HK-2 (cell line): ENCODE results near the gene S100P.
"Not testable (repeated sequence)": the region's sequence is repeated elsewhere in the genome, so short reads cannot be mapped to it uniquely, and the experiment has no call there.

Experiments used
- DNase-seq: peaks from one replicate; pipeline ENCODE4 v3.0.0-alpha.2; 2018; ENCODE audit not compliant: unreplicated experiment

The S100P gene

GRCh38 chr4:6693231-6694176, at the start of gene S100P:
S100P (plus strand) TSS chr4:6693878; CDS start chr4:6693933, 55 bp downstream.
- no peak for DNase-seq

- DNase-seq: no peak
Measured at GRCh38 chr4:6644792-6645530, 48.7 kb upstream of the S100P start.

GRCh38 chr4:6647169-6647568, 46.5 kb upstream of the S100P start:
- DNase-seq: no peak

GRCh38 chr4:6647582-6648230, 46.0 kb upstream of the S100P start:
- no peak for DNase-seq

GRCh38 chr4:6649216-6649615, 44.5 kb upstream of the S100P start:
- DNase-seq: no peak

- not testable (repeated sequence) for DNase-seq
Measured at GRCh38 chr4:6654211-6654610, 39.5 kb upstream of the S100P start.

- not testable (repeated sequence) for DNase-seq
Measured at GRCh38 chr4:6655291-6655690, 38.4 kb upstream of the S100P start.

- DNase-seq: no peak
Measured at GRCh38 chr4:6655924-6656323, 37.8 kb upstream of the S100P start.

- DNase-seq: no peak
Measured at GRCh38 chr4:6657242-6658208, 36.2 kb upstream of the S100P start.

GRCh38 chr4:6658209-6658595, 35.5 kb upstream of the S100P start:
- no peak for DNase-seq

GRCh38 chr4:6658597-6659075, 35.0 kb upstream of the S100P start:
- no peak for DNase-seq

- no peak for DNase-seq
Measured at GRCh38 chr4:6659897-6660296, 33.8 kb upstream of the S100P start.

GRCh38 chr4:6660430-6660829, 33.2 kb upstream of the S100P start:
- no peak for DNase-seq

GRCh38 chr4:6662591-6662990, 31.1 kb upstream of the S100P start:
- no peak for DNase-seq

- no peak for DNase-seq
Measured at GRCh38 chr4:6663596-6664393, 29.9 kb upstream of the S100P start.

- DNase-seq: no peak
Measured at GRCh38 chr4:6665320-6665654, 28.4 kb upstream of the S100P start.

- peak; percentile 55 for DNase-seq
Measured at GRCh38 chr4:6668391-6668790, 25.3 kb upstream of the S100P start.

GRCh38 chr4:6671648-6672047, 22.0 kb upstream of the S100P start:
- no peak for DNase-seq

- DNase-seq: no peak
Measured at GRCh38 chr4:6672131-6672530, 21.5 kb upstream of the S100P start.

GRCh38 chr4:6672541-6673190, 21.0 kb upstream of the S100P start:
- not testable (repeated sequence) for DNase-seq
